Neuronal stem cell (in vitro differentiated cells): ENCODE measurements around the gene TDRD9.

Experiments
- DNase-seq: peaks from one replicate; pipeline ENCODE4 v3.0.0-alpha.2; 2013; ENCODE audit warnings: low spot score
- H2AFZ ChIP-seq: one replicate; pipeline ENCODE4 v1.6.1; 2013; ENCODE audit warnings: mild to moderate bottlenecking, low read length, inconsistent platforms
- H2AK5ac ChIP-seq: 2 replicates; pipeline ENCODE4 v1.6.1; 2013; ENCODE audit warnings: low read depth, mild to moderate bottlenecking, inconsistent platforms, low read length, moderate library complexity, mixed read lengths
- H2BK120ac ChIP-seq: 2 replicates; pipeline ENCODE4 v1.6.1; 2013; ENCODE audit warnings: low read depth, mild to moderate bottlenecking, inconsistent platforms, low read length, moderate library complexity, mixed read lengths
- H2BK12ac ChIP-seq: one replicate; pipeline ENCODE4 v1.6.1; 2013; ENCODE audit warnings: low read length, inconsistent platforms
- H2BK15ac ChIP-seq: 2 replicates; pipeline ENCODE4 v1.6.1; 2013; ENCODE audit warnings: mild to moderate bottlenecking, low read length, inconsistent platforms, mixed read lengths
- H2BK5ac ChIP-seq: one replicate; pipeline ENCODE4 v1.6.1; 2013; ENCODE audit warnings: inconsistent platforms, mild to moderate bottlenecking, low read length, moderate library complexity
- H3K14ac ChIP-seq: one replicate; pipeline ENCODE4 v1.6.1; 2013; ENCODE audit warnings: low read length, inconsistent platforms
- H3K18ac ChIP-seq: 2 replicates; pipeline ENCODE4 v1.6.1; 2013; ENCODE audit warnings: low read length, inconsistent platforms
- H3K23ac ChIP-seq: 2 replicates; pipeline ENCODE4 v1.6.1; 2013; ENCODE audit warnings: low read depth, mild to moderate bottlenecking, mixed read lengths, low read length, inconsistent platforms; ENCODE audit not compliant: poor library complexity
- H3K27ac ChIP-seq: replicated peaks from 3 replicates; pipeline ENCODE4 v1.5.1; 2013; ENCODE audit warnings: low read length, inconsistent platforms
- H3K27me3 ChIP-seq, 3 experiments: 2 replicates each; pipeline ENCODE4 v1.6.1; 2013; ENCODE audit warnings: low read length in 3 of 3, mild to moderate bottlenecking in 2 of 3, inconsistent platforms in 1 of 3, low read depth in 1 of 3, mixed read lengths in 1 of 3, moderate library complexity in 1 of 3; ENCODE audit not compliant: control insufficient read depth in 3 of 3, insufficient read depth in 3 of 3
- H3K36me3 ChIP-seq, 2 donors: replicated peaks in 1 of 2; 2 replicates each; pipeline ENCODE4 v1.6.1; 2013; ENCODE audit warnings: low read length in 2 of 2; ENCODE audit not compliant: control insufficient read depth in 2 of 2, insufficient read depth in 2 of 2
- H3K4ac ChIP-seq: 2 replicates; pipeline ENCODE4 v1.6.1; 2013; ENCODE audit warnings: inconsistent platforms, mild to moderate bottlenecking, low read length, moderate library complexity
- H3K4me1 ChIP-seq, 2 donors: 1 replicate in 1 of 2; 2 replicates in 1 of 2; pipeline ENCODE4 v1.6.1; 2013; ENCODE audit warnings: low read length in 2 of 2, low read depth in 1 of 2; ENCODE audit not compliant: control insufficient read depth in 2 of 2, insufficient read depth in 1 of 2
- H3K4me2 ChIP-seq: one replicate; pipeline ENCODE4 v1.6.1; 2013; ENCODE audit warnings: mild to moderate bottlenecking, low read length, inconsistent platforms; ENCODE audit not compliant: insufficient read depth, poor library complexity, severe bottlenecking
- H3K4me3 ChIP-seq, 2 donors: 2 replicates each; pipeline ENCODE4 v1.5.1; 2013; ENCODE audit warnings: low read length in 2 of 2, mild to moderate bottlenecking in 2 of 2, inconsistent platforms in 1 of 2, moderate library complexity in 1 of 2
- H3K79me1 ChIP-seq: one replicate; pipeline ENCODE4 v1.6.1; 2013; ENCODE audit warnings: low read depth, mild to moderate bottlenecking, inconsistent platforms, low read length, moderate library complexity
- H3K9ac ChIP-seq: one replicate; pipeline ENCODE4 v1.6.1; 2013; ENCODE audit warnings: mild to moderate bottlenecking, low read depth, low read length, inconsistent platforms; ENCODE audit not compliant: poor library complexity
- H3K9me3 ChIP-seq, 2 donors: replicated peaks in 1 of 2; 2 replicates each; pipeline versions ENCODE3 to v1.6.1; 2013; ENCODE audit warnings: low read length in 2 of 2, mild to moderate bottlenecking in 2 of 2, inconsistent platforms in 1 of 2, low read depth in 1 of 2, mixed read lengths in 1 of 2, moderate library complexity in 1 of 2; ENCODE audit not compliant: control insufficient read depth in 2 of 2, insufficient read depth in 1 of 2
- H4K8ac ChIP-seq: one replicate; pipeline ENCODE4 v1.6.1; 2013; ENCODE audit warnings: low read depth, mild to moderate bottlenecking, inconsistent platforms, low read length, moderate library complexity
- H4K91ac ChIP-seq: one replicate; pipeline ENCODE4 v1.6.1; 2013; ENCODE audit warnings: low read length, low read depth, mild to moderate bottlenecking, inconsistent platforms; ENCODE audit not compliant: poor library complexity
- WGBS, 2 donors: extraction: QIAGEN DNeasy Blood & Tissue Kit; methylation state at CpG; one replicate each; pipeline ENCODE4 v1.1.7; 2013; ENCODE audit warnings: missing lambda C conversion rate in 2 of 2, mixed read lengths in 1 of 2; ENCODE audit not compliant: insufficient read length in 2 of 2, insufficient replicate concordance in 1 of 2; ENCODE audit errors: extremely low coverage in 2 of 2; 5-methylcytosine and 5-hydroxymethylcytosine counted together

The TDRD9 gene

DNA sequence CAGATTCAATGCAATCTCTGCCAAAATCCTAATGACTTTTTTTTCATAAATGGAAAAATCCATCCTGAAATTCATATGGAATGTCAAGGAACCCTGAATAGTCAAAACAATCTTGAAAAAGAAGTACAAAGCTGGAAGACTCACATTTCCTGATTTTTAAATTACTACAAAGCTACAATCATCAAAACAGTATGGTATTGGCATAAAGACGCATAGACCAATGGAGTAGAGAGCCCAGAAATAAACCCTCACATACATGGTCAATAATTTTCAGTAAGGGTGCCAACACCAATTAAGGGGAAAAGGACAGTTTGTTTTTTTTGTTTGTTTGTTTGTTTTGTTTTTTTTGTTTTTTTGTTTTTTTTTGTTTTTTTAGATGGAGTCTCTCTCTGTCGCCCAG is 18.7 kb downstream of the TDRD9 start:
- no peaks in the 10 kb centered on the region for H3K36me3 ChIP-seq
- H2AK5ac ChIP-seq: no peak overlapping the region
- H3K4me3 ChIP-seq: no peak overlapping the region
- WGBS, 2 donors: no CpG with 5 or more reads among the region's 2 CpGs
- no peak overlapping the region for H2AFZ ChIP-seq
- no peak overlapping the region for H3K9ac ChIP-seq
- no peaks in the 10 kb centered on the region for H3K9me3 ChIP-seq
- H3K4ac ChIP-seq: no peak overlapping the region
- H4K91ac ChIP-seq: no peak overlapping the region
- H3K27ac ChIP-seq: no peak overlapping the region
- peaks cover 0 to 10% (median 0%) of the 10 kb centered on the region in 3 experiments for H3K27me3 ChIP-seq
- no peak overlapping the region for H3K14ac ChIP-seq
- DNase-seq: no peak
- no peak overlapping the region for H2BK15ac ChIP-seq
- no peak overlapping the region for H2BK12ac ChIP-seq
- no peak overlapping the region for H4K8ac ChIP-seq
- H2BK5ac ChIP-seq: no peak overlapping the region
- no peaks in the 10 kb centered on the region for H3K79me1 ChIP-seq
- H3K4me1 ChIP-seq: no peaks in the 10 kb centered on the region
- no peak overlapping the region for H3K4me2 ChIP-seq
- no peak overlapping the region for H3K18ac ChIP-seq
- no peak overlapping the region for H2BK120ac ChIP-seq
- no peak overlapping the region for H3K23ac ChIP-seq

- no peaks in the 10 kb centered on the region for H3K9me3 ChIP-seq
- H3K27me3 ChIP-seq: peaks cover 0 to 3% (median 0%) of the 10 kb centered on the region in 3 experiments
- H2AFZ ChIP-seq: no peak overlapping the region
- H4K91ac ChIP-seq: no peak overlapping the region
- no peak overlapping the region for H4K8ac ChIP-seq
- no peak overlapping the region for H3K4ac ChIP-seq
- no peak for DNase-seq
- no peak overlapping the region for H2AK5ac ChIP-seq
- no peaks in the 10 kb centered on the region for H3K4me1 ChIP-seq
- H3K9ac ChIP-seq: no peak overlapping the region
- H3K14ac ChIP-seq: no peak overlapping the region
- no peak overlapping the region for H2BK12ac ChIP-seq
- H3K27ac ChIP-seq: no peak overlapping the region
- no peak overlapping the region for H3K23ac ChIP-seq
- no peaks in the 10 kb centered on the region for H3K36me3 ChIP-seq
- H3K4me3 ChIP-seq: no peak overlapping the region
- H3K18ac ChIP-seq: no peak overlapping the region
- H2BK120ac ChIP-seq: no peak overlapping the region
- no peaks in the 10 kb centered on the region for H3K79me1 ChIP-seq
- H2BK5ac ChIP-seq: no peak overlapping the region
- no peak overlapping the region for H3K4me2 ChIP-seq
- no CpG with 5 or more reads among the region's 2 CpGs for WGBS, 2 donors
- H2BK15ac ChIP-seq: no peak overlapping the region
These were observed 20.2 kb downstream of the TDRD9 start for GRCh38 chr14:103948442-103948841.

GRCh38 chr14:103949131-103949790 is 21.0 kb downstream of the TDRD9 start:
- H3K27ac ChIP-seq: no peak overlapping the region
- no peaks in the 10 kb centered on the region for H3K36me3 ChIP-seq
- no peaks in the 10 kb centered on the region for H3K79me1 ChIP-seq
- no peak overlapping the region for H2BK12ac ChIP-seq
- H3K4me3 ChIP-seq: no peak overlapping the region
- H3K23ac ChIP-seq: no peak overlapping the region
- H2BK120ac ChIP-seq: no peak overlapping the region
- H3K4ac ChIP-seq: no peak overlapping the region
- H2BK5ac ChIP-seq: no peak overlapping the region
- no peaks in the 10 kb centered on the region for H3K27me3 ChIP-seq
- H3K9ac ChIP-seq: no peak overlapping the region
- H4K91ac ChIP-seq: no peak overlapping the region
- no peaks in the 10 kb centered on the region for H3K9me3 ChIP-seq
- WGBS, 2 donors: no CpG with 5 or more reads among the region's 5 CpGs
- H3K4me2 ChIP-seq: no peak overlapping the region
- H2AK5ac ChIP-seq: no peak overlapping the region
- H4K8ac ChIP-seq: no peak overlapping the region
- H3K14ac ChIP-seq: no peak overlapping the region
- no peak overlapping the region for H2BK15ac ChIP-seq
- no peak overlapping the region for H3K18ac ChIP-seq
- H2AFZ ChIP-seq: no peak overlapping the region
- no peak for DNase-seq
- H3K4me1 ChIP-seq: no peaks in the 10 kb centered on the region

- no peak overlapping the region for H2BK15ac ChIP-seq
These were observed 32.3 kb downstream of the TDRD9 start for GRCh38 chr14:103960457-103961055.

More at GRCh38 chr14:103960457-103961055, 32.3 kb downstream of the TDRD9 start:
- Histone ChIP-seq H3K4ac (no peak overlapping the region), H3K36me3 (no peaks in the 10 kb centered on the region), H2AFZ (no peak overlapping the region), H3K4me3 (no peak overlapping the region), H3K27ac (no peak overlapping the region), H3K18ac (no peak overlapping the region), H4K91ac (no peak overlapping the region), H3K9me3 (no peaks in the 10 kb centered on the region), H3K4me1 (no peaks in the 10 kb centered on the region), H2AK5ac (no peak overlapping the region), H2BK120ac (no peak overlapping the region), H3K79me1 (no peaks in the 10 kb centered on the region), H4K8ac (no peak overlapping the region), H3K9ac (no peak overlapping the region), H3K4me2 (no peak overlapping the region), H2BK5ac (no peak overlapping the region), H3K27me3 (peaks cover 0 to 48% (median 0%) of the 10 kb centered on the region in 3 experiments), H2BK12ac (no peak overlapping the region), H3K14ac (no peak overlapping the region), H3K23ac (no peak overlapping the region)
- peak; percentile 5 for DNase-seq
- no CpG with 5 or more reads among the region's 11 CpGs for WGBS, 2 donors
